Measurements from ENCODE around the gene LRRC8B. TPM values are rescaled to one million over a fixed set of nuclear protein-coding genes. Genes with fewer than 3 reads are reported as not detected.

LRRC8B gene
- total and polyA plus RNA-seq, 2 of the 8 experiments (the other 6 are each of a cell fraction or from before 2014, with no cell fraction given): 18.4 to 29.2 TPM

DNA sequence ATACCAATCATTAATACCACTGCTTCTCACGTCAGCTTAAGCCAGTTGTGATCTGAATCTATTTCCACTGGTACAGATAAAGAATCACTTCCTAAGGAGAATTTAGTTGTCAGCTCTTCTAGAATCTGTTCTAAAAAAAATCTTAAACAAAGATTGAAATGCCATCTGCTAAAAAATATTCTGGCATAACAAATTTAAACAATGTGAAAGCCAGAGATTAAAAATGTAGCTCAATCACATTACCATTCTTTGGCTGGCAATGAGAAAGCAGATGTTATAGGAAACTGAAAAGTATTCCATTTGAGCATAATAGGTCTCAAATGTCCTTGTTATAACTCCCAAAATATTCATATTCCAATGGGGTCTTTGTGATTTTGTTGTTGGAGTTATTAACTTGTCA lies 21.7 kb upstream of the LRRC8B start (continued):
- TF ChIP-seq, protein P1, sequence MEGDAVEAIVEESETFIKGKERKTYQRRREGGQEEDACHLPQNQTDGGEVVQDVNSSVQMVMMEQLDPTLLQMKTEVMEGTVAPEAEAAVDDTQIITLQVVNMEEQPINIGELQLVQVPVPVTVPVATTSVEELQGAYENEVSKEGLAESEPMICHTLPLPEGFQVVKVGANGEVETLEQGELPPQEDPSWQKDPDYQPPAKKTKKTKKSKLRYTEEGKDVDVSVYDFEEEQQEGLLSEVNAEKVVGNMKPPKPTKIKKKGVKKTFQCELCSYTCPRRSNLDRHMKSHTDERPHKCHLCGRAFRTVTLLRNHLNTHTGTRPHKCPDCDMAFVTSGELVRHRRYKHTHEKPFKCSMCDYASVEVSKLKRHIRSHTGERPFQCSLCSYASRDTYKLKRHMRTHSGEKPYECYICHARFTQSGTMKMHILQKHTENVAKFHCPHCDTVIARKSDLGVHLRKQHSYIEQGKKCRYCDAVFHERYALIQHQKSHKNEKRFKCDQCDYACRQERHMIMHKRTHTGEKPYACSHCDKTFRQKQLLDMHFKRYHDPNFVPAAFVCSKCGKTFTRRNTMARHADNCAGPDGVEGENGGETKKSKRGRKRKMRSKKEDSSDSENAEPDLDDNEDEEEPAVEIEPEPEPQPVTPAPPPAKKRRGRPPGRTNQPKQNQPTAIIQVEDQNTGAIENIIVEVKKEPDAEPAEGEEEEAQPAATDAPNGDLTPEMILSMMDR (IDR thresholded peaks at IDR 0.05; ENCODE audit: control extremely low read depth in 1 of 3, insufficient read depth in 1 of 3, low read depth in 1 of 3, low read length in 3 of 3): no peak
- TF ChIP-seq TCF12 (IDR thresholded peaks at IDR 0.05; ENCODE audit: low read depth, low read length) (no peak), RAD21 (IDR thresholded peaks at IDR 0.05 in 1 of 2, conservative IDR thresholded peaks at IDR 0.05 in 1 of 2; ENCODE audit: low read depth in 2 of 2, low read length in 2 of 2) (no peak), CREB1 (IDR thresholded peaks at IDR 0.05) (no peak), POLR2AphosphoS5 (IDR thresholded peaks at IDR 0.05; ENCODE audit: low read depth, low read length) (no peak), TAF1 (IDR thresholded peaks at IDR 0.05; ENCODE audit: low read depth, low read length) (no peak), TEAD4 (IDR thresholded peaks at IDR 0.05; ENCODE audit: low read depth, low read length) (no peak), KDM4A (IDR thresholded peaks at IDR 0.05; ENCODE audit: low read depth, low read length, severe bottlenecking) (no peak)

Data from H1 (cell line).